A549 (cell line): ENCODE data around the gene RYR1. TPM values are rescaled to one million over a fixed set of nuclear protein-coding genes. Genes with fewer than 3 reads are reported as not detected.

Source experiments
- ATAC-seq, 2 experiments: fragments of 200-7000 bp in 1 of 2; fragments of >200 bp in 1 of 2; cut with Nextera tagmentation in 1 of 2; cut with Tn5 transposase in 1 of 2; 3 replicates each; pipeline versions ENCODE4 v1.8.0 to v1.9.1; 2018 to 2020; ENCODE audit warnings: mild to moderate bottlenecking in 1 of 2, moderate library complexity in 1 of 2
- CTCF ChIA-PET: fragments of 300-600 bp; sonication (Branson Sonifier 250); formaldehyde crosslinking; extraction: SDS; loops from one replicate; lab custom pipeline; 2021; ENCODE audit warnings: antibody characterized with exemption, inconsistent platforms; lab: Yijun Ruan, JAX
- POLR2A ChIA-PET: fragments of 350-600 bp; formaldehyde crosslinking; extraction: SDS; loops from one replicate; lab custom pipeline; 2021; ENCODE audit warnings: antibody characterized with exemption, inconsistent platforms; lab: Yijun Ruan, JAX
- DNase-seq, 2 experiments: peaks; one replicate each; pipeline versions ENCODE4 v3.0.0 to v3.0.0-alpha.2; 2011 to 2016; ENCODE audit warnings: low read depth in 1 of 2, low spot score in 1 of 2
- FAIRE-seq: peaks from 2 replicates; lab custom pipeline; 2011; peaks lifted over from hg19 to GRCh38; lab: Jason Lieb, UNC
- H3K27ac ChIP-seq, 2 experiments: fragments of >200 bp; sonication (Bioruptor Twin); formaldehyde crosslinking; 3 replicates each; pipeline ENCODE4 v1.5.1; 2016 to 2017
- H3K4me1 ChIP-seq: fragments of >200 bp; sonication (Bioruptor Twin); formaldehyde crosslinking; 3 replicates; pipeline ENCODE4 v1.6.1; 2016
- H3K4me2 ChIP-seq: fragments of >200 bp; sonication (Bioruptor Twin); formaldehyde crosslinking; 3 replicates; pipeline ENCODE4 v1.6.1; 2016
- H3K4me3 ChIP-seq: fragments of >200 bp; sonication (Bioruptor Twin); formaldehyde crosslinking; 3 replicates; pipeline ENCODE4 v1.5.1; 2016
- H3K9me3 ChIP-seq: fragments of >200 bp; sonication (Bioruptor Twin); formaldehyde crosslinking; 3 replicates; pipeline ENCODE4 v1.6.1; 2016
- BHLHE40 ChIP-seq: IDR thresholded peaks from 2 replicates; pipeline ENCODE4 v1.6.1; 2012; ENCODE audit warnings: low read depth, low read length, inconsistent platforms
- CEBPB ChIP-seq, 2 experiments: fragments of >200 bp in 1 of 2; sonication (Bioruptor Twin) in 1 of 2; formaldehyde crosslinking in 1 of 2; IDR thresholded peaks; 2 replicates each; pipeline ENCODE4 v1.6.1; 2012 to 2016
- CHD4 ChIP-seq: fragments of 200-600 bp; sonication (generic); IDR thresholded peaks from 2 replicates; pipeline ENCODE4 v1.6.1; 2016; ENCODE audit warnings: antibody characterized with exemption, mild to moderate bottlenecking, borderline replicate concordance
- ESRRA ChIP-seq: fragments of 150-350 bp; IDR thresholded peaks from 2 replicates; pipeline ENCODE4 v1.6.1; 2014; ENCODE audit warnings: mild to moderate bottlenecking, low read length, borderline replicate concordance
- FOSB ChIP-seq: fragments of 250-450 bp; sonication (Bioruptor Pico); IDR thresholded peaks from 2 replicates; pipeline ENCODE4 v1.5.0; 2020; ENCODE audit warnings: mild to moderate bottlenecking, moderate library complexity
- FOSL2 ChIP-seq, 2 experiments: fragments of 450-650 bp in 1 of 2; fragments of >200 bp in 1 of 2; sonication (Bioruptor Twin) in 1 of 2; formaldehyde crosslinking; IDR thresholded peaks; 2 replicates each; pipeline versions ENCODE4 v1.5.0 to v1.6.1; 2016 to 2020; ENCODE audit warnings: mild to moderate bottlenecking in 1 of 2, moderate library complexity in 1 of 2
- GATA3 ChIP-seq: IDR thresholded peaks from 2 replicates; pipeline ENCODE4 v1.6.1; 2012; ENCODE audit warnings: borderline replicate concordance
- HDAC2 ChIP-seq: fragments of 200-600 bp; sonication (generic); IDR thresholded peaks from 2 replicates; pipeline ENCODE4 v1.6.1; 2016
- HES2 ChIP-seq: fragments of >200 bp; sonication (Bioruptor Twin); formaldehyde crosslinking; IDR thresholded peaks from 2 replicates; pipeline ENCODE4 v1.6.1; 2016
- HMGXB4 ChIP-seq: fragments of 250-450 bp; sonication (Bioruptor Pico); IDR thresholded peaks from 2 replicates; pipeline ENCODE4 v1.5.0; 2021; ENCODE audit warnings: mild to moderate bottlenecking, moderate library complexity, borderline replicate concordance
- KDM1A ChIP-seq: fragments of 200-600 bp; sonication (generic); IDR thresholded peaks from 2 replicates; pipeline ENCODE4 v1.6.1; 2016; ENCODE audit warnings: low read depth, mild to moderate bottlenecking
- MAFK ChIP-seq: fragments of 450-650 bp; IDR thresholded peaks from 2 replicates; pipeline ENCODE4 v1.6.1; 2014; ENCODE audit not compliant: partially characterized antibody
- PHF8 ChIP-seq: fragments of 200-600 bp; sonication (generic); IDR thresholded peaks from 2 replicates; pipeline ENCODE4 v1.6.1; 2016; ENCODE audit warnings: low read depth, mild to moderate bottlenecking, antibody characterized with exemption, moderate library complexity, borderline replicate concordance
- RNF2 ChIP-seq: fragments of 200-600 bp; sonication (generic); IDR thresholded peaks from 2 replicates; pipeline ENCODE4 v1.6.1; 2016; ENCODE audit warnings: low read depth, mild to moderate bottlenecking, antibody characterized with exemption, moderate library complexity, borderline replicate concordance
- TFCP2L1 ChIP-seq: fragments of 250-450 bp; sonication (Bioruptor Pico); IDR thresholded peaks from 2 replicates; pipeline ENCODE4 v1.5.0; 2021; ENCODE audit warnings: mild to moderate bottlenecking
- TP53 ChIP-seq: fragments of 250-450 bp; sonication (Bioruptor Pico); IDR thresholded peaks from 2 replicates; pipeline ENCODE4 v1.5.0; 2021; ENCODE audit warnings: mild to moderate bottlenecking, moderate library complexity
- ZFP36 ChIP-seq: fragments of 450-650 bp; IDR thresholded peaks from 2 replicates; pipeline ENCODE4 v1.6.1; 2014; ENCODE audit warnings: borderline replicate concordance; ENCODE audit not compliant: partially characterized antibody
- WGBS: methylation state at CpG from one replicate; pipeline ENCODE4 v1.1.6; 2017; ENCODE audit errors: missing lambda C conversion rate; 5-methylcytosine and 5-hydroxymethylcytosine counted together
- polyA plus RNA-seq, 4 experiments: library from polyadenylated mRNA; depleted of rRNA in 3 of 4; stranded (reverse); fragments of >200 nt; fragmentation: RNase III in 1 of 4; extraction: RNeasy Plus Mini Kit Qiagen cat#74134 plus additional on column Dnase treatment in 1 of 4; gene quantifications; 2 replicates in 3 of 4; 3 replicates in 1 of 4; pipeline ENCODE4 v1.2.3, GENCODE V29; 2011 to 2017

RYR1 gene
- polyA plus RNA-seq, 2 of the 4 experiments (the other 2 are of a cell fraction) = 1.4 to 3.1 TPM

- H3K4me3 ChIP-seq = no peak overlapping the region
- no peak overlapping the region for H3K4me2 ChIP-seq
- POLR2A ChIA-PET = no interaction called here
- no peak for FAIRE-seq
- no peak for DNase-seq
- H3K27ac ChIP-seq = no peak overlapping the region
- no peaks in the 10 kb centered on the region for H3K9me3 ChIP-seq
- no peak for TF ChIP-seq HES2
- TF ChIP-seq CHD4 = no peak
- no peak for TF ChIP-seq PHF8
- TF ChIP-seq TFCP2L1 (CRISPR knock-in tag) = no peak
- no peak for TF ChIP-seq MAFK
- no peak for TF ChIP-seq RNF2
- TF ChIP-seq FOSL2 (IDR thresholded peaks at IDR 0.05) = no peak
- TF ChIP-seq FOSL2 (CRISPR knock-in tag; IDR thresholded peaks at IDR 0.05) = no peak
- no peak for TF ChIP-seq GATA3
- TF ChIP-seq BHLHE40 = no peak
- 75% methylated on average over 7 of the region's 7 CpGs for WGBS
- H3K4me1 ChIP-seq = peaks cover 8% of the 10 kb centered on the region; the same call in 2 of the 3 replicates
- no peak for ATAC-seq
- CTCF ChIA-PET = interaction anchor here (0.8 to 11.1 kb wide), 3 partner anchors 19 to 520 kb away, joined by 3 to 116 read pairs (median 3); partner anchors contain the start of gene FAM98C
Measured at GRCh38 chr19:38422438-38422837, 11.1 kb upstream of the RYR1 start.

- Histone ChIP-seq H3K4me2 (no peak overlapping the region), H3K4me1 (no peaks in the 10 kb centered on the region), H3K4me3 (no peak overlapping the region), H3K27ac (no peak overlapping the region), H3K9me3 (no peaks in the 10 kb centered on the region)
- ChIA-PET CTCF (interaction anchor here (0.6 to 11.1 kb wide), 11 partner anchors 21 to 628 kb away, joined by 3 to 116 read pairs (median 4); partner anchors contain the start of genes FAM98C, MRPS12 and SARS2), POLR2A (no interaction called here)
- WGBS = 66% methylated on average over 5 of the region's 5 CpGs
- ATAC-seq (no peak), DNase-seq (no peak), FAIRE-seq (no peak)
- TF ChIP-seq TFCP2L1 (CRISPR knock-in tag) (no peak), KDM1A (no peak), CEBPB (IDR thresholded peaks at IDR 0.05) (peak in 1 of 2 experiments; percentile 62; a peak in 1 of 4 replicates), CHD4 (no peak), HMGXB4 (no peak), ZFP36 (no peak)
Measured at GRCh38 chr19:38424272-38424671, 9.2 kb upstream of the RYR1 start.

- Histone ChIP-seq H3K27ac (no peak overlapping the region), H3K9me3 (no peaks in the 10 kb centered on the region), H3K4me3 (no peak overlapping the region), H3K4me2 (no peak overlapping the region), H3K4me1 (no peaks in the 10 kb centered on the region)
- ChIA-PET POLR2A (no interaction called here), CTCF (interaction anchor here (0.6 to 11.1 kb wide), 11 partner anchors 10 to 627 kb away, joined by 3 to 116 read pairs (median 3); partner anchors contain the start of genes FAM98C, MRPS12 and SARS2)
- ATAC-seq (peak in 1 of 2 experiments; percentile 10; a peak in 2 of 6 replicates), DNase-seq (no peak), FAIRE-seq (no peak)
- TF ChIP-seq TP53 (no peak), ESRRA (no peak), HDAC2 (no peak), PHF8 (no peak), FOSL2 (IDR thresholded peaks at IDR 0.05) (no peak), FOSL2 (CRISPR knock-in tag; IDR thresholded peaks at IDR 0.05) (no peak), FOSB (no peak), ZFP36 (peak; percentile 50)
- 59% methylated on average over 7 of the region's 7 CpGs for WGBS
Measured at GRCh38 chr19:38425222-38425809, 8.2 kb upstream of the RYR1 start.
